Right ventricle myocardium superior (tissue), 1 donor: ENCODE measurements around the gene CCNJL. TPM values are rescaled to one million over a fixed set of nuclear protein-coding genes. Genes with fewer than 3 reads are reported as not detected.
A peak's percentile ranks its signal among the peaks of the same experiment; 100 is the strongest.
"Not testable (repeated sequence)": the region's sequence is repeated elsewhere in the genome, so short reads cannot be mapped to it uniquely, and the experiment has no call there.

Experiments
- ATAC-seq: fragments of 200-7000 bp; cut with Tn5 transposase; one replicate; pipeline ENCODE4 v1.9.1; 2020; ENCODE audit warnings: mild to moderate bottlenecking; ENCODE audit not compliant: poor library complexity
- DNase-seq: peaks from one replicate; pipeline ENCODE4 v3.0.0-alpha.2; 2020
- intact Hi-C: fragments of 100-400 bp; cut with DNase I; formaldehyde crosslinking; loops from one replicate; pipeline ENCODE4 v1.11.2; 2022
- total RNA-seq: library from RNA; stranded (reverse); fragmentation: NEBNext Ultra II Directional; extraction: Animal tissue kit (Norgen Biotek cat#: 25700); gene quantifications from one replicate; pipeline ENCODE4 v1.2.1, GENCODE V29; 2021
- donor health status: DM: no; HTN: yes; CAD: no; lungs with severe emphysema.

Gene CCNJL
- total RNA-seq, 1 donor from 2014 or later: 6.8 TPM

- intact Hi-C loops: loop anchor here (5.0 kb wide), 1 partner anchor 318 kb away; no protein-coding TSS in a partner anchor
- DNase-seq, ATAC-seq: not testable (repeated sequence)
Observed at GRCh38 chr5:160340513-160340912, 28.1 kb upstream of the CCNJL start.

GRCh38 chr5:160339406-160340130, 27.2 kb upstream of the CCNJL start:
- intact Hi-C loops: loop anchor here (5.0 kb wide), 1 partner anchor 317 kb away; no protein-coding TSS in a partner anchor
- DNase-seq: no peak
- ATAC-seq: no peak

- intact Hi-C loops, DNase-seq, ATAC-seq: not testable (repeated sequence)
Observed at GRCh38 chr5:160334716-160335115, 22.4 kb upstream of the CCNJL start.

GRCh38 chr5:160333721-160334120, 21.4 kb upstream of the CCNJL start:
- DNase-seq (no peak), ATAC-seq (no peak)
- intact Hi-C loops: no loop called here

- intact Hi-C loops: no loop called here
- DNase-seq (no peak), ATAC-seq (no peak)
Observed at GRCh38 chr5:160330212-160330611, 17.8 kb upstream of the CCNJL start.

- intact Hi-C loops: no loop called here
- DNase-seq: no peak
- no peak for ATAC-seq
Observed at GRCh38 chr5:160327818-160328217, 15.5 kb upstream of the CCNJL start.

- ATAC-seq (no peak), DNase-seq (no peak)
- intact Hi-C loops: no loop called here
Observed at GRCh38 chr5:160326981-160327380, 14.6 kb upstream of the CCNJL start.

- DNase-seq (no peak), ATAC-seq (no peak)
- intact Hi-C loops: no loop called here
Observed at GRCh38 chr5:160325716-160326115, 13.4 kb upstream of the CCNJL start.

GRCh38 chr5:160324886-160325285, 12.5 kb upstream of the CCNJL start:
- DNase-seq: no peak
- intact Hi-C loops: no loop called here
- ATAC-seq: no peak

- ATAC-seq (no peak), DNase-seq (no peak)
- intact Hi-C loops: no loop called here
Observed at GRCh38 chr5:160318409-160318808, 6.0 kb upstream of the CCNJL start.

GRCh38 chr5:160317434-160317833, 5.1 kb upstream of the CCNJL start:
- DNase-seq: no peak

GRCh38 chr5:160315968-160316367, 3.6 kb upstream of the CCNJL start:
- intact Hi-C loops: no loop called here
- ATAC-seq (no peak), DNase-seq (no peak)

More at GRCh38 chr5:160317434-160317833, 5.1 kb upstream of the CCNJL start:
- ATAC-seq: no peak
- intact Hi-C loops: no loop called here

- intact Hi-C loops: no loop called here
- DNase-seq: no peak
- ATAC-seq: no peak
Observed at GRCh38 chr5:160312960-160313727, 780 bp upstream of the CCNJL start.

GRCh38 chr5:160311491-160312133, 752 bp downstream of the CCNJL start:
- peak; percentile 77 for DNase-seq
- peak; percentile 76 for ATAC-seq
- intact Hi-C loops: no loop called here

- intact Hi-C loops: no loop called here
- ATAC-seq: no peak
- no peak for DNase-seq
Observed at GRCh38 chr5:160310552-160311295, 1.6 kb downstream of the CCNJL start.

GRCh38 chr5:160310140-160310539, 2.2 kb downstream of the CCNJL start:
- intact Hi-C loops: no loop called here
- peak; percentile 23 for ATAC-seq

GRCh38 chr5:160306696-160307095, 5.7 kb downstream of the CCNJL start:
- no peak for DNase-seq
- no peak for ATAC-seq
- intact Hi-C loops: no loop called here

More at GRCh38 chr5:160310140-160310539, 2.2 kb downstream of the CCNJL start:
- DNase-seq: no peak

- ATAC-seq (no peak), DNase-seq (no peak)
- intact Hi-C loops: no loop called here
Observed at GRCh38 chr5:160305319-160305718, 7.0 kb downstream of the CCNJL start.

GRCh38 chr5:160303690-160304089, 8.7 kb downstream of the CCNJL start:
- intact Hi-C loops: no loop called here
- ATAC-seq: peak; percentile 73
- DNase-seq: no peak
